T-helper 2 cell treated with Interferon-gamma antibody and Interleukin-4, amounts not matched to agents 100 ng/mL and 5 ng/mL, for 36 hours (primary cell): ENCODE measurements around the gene SPATA6. TPM values are rescaled to one million over a fixed set of nuclear protein-coding genes. Genes with fewer than 3 reads are reported as not detected.
"Not testable (repeated sequence)": the region's sequence is repeated elsewhere in the genome, so short reads cannot be mapped to it uniquely, and the experiment has no call there.

Experiments used
- intact Hi-C: fragments of 100-400 bp; cut with micrococcal nuclease; formaldehyde crosslinking; loops from one replicate; pipeline ENCODE4 v1.15.1; 2023
- total RNA-seq: library from RNA; stranded (reverse); gene quantifications from 2 replicates; pipeline ENCODE4 v1.2.3, GENCODE V29; 2022

Gene SPATA6
- total RNA-seq, 1 donor from 2014 or later: 0.27 TPM

GRCh38 chr1:48466594-48466993, 5.4 kb downstream of the SPATA6 start:
- intact Hi-C loops: no loop called here

GRCh38 chr1:48462716-48463302, 9.2 kb downstream of the SPATA6 start:
- intact Hi-C loops: no loop called here

- intact Hi-C loops: no loop called here
Measured at GRCh38 chr1:48450505-48450904, 21.5 kb downstream of the SPATA6 start.

DNA sequence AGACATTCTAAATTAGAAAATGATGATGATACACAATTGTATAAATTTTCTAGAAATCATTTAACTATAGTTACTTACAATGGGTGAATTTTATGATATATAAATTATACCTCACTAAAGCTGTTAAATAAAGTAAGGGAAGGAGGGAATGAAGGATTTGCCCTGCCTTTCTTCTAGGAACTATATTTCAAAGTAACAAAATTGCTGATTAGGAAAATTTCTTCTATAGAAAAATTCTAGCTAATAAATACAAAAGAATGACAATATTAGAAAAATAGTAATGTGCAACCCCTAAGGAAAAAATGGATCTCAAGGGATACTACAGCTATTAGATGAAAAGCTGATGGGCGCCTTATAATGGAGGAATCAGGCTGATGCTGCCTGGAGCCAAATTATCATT, 23.1 kb downstream of the SPATA6 start:
- intact Hi-C loops: no loop called here

DNA sequence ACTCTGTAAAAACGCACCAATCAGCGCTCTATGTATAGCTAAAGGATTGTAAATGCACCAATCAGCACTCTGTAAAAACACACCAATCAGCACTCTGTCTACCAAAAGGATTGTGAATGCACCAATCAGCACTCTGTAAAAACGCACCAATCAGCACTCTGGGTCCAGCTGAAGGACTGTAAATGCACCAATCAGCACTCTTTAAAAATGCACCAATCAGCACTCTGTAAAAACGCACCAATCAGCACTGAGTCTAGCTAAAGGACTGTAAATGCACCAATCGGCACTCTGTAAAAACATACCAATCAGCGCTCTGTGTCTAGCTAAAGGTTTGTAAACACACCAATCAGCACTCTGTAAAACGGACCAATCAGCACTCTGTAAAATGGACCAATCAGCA, 27.8 kb downstream of the SPATA6 start:
- intact Hi-C loops: not testable (repeated sequence)

- intact Hi-C loops: no loop called here
Measured at GRCh38 chr1:48442864-48443619, 29.0 kb downstream of the SPATA6 start.

GRCh38 chr1:48440786-48441185, 31.2 kb downstream of the SPATA6 start:
- intact Hi-C loops: not testable (repeated sequence)

GRCh38 chr1:48439380-48439779, 32.6 kb downstream of the SPATA6 start:
- intact Hi-C loops: no loop called here

- intact Hi-C loops: not testable (repeated sequence)
Measured at GRCh38 chr1:48437379-48437778, 34.6 kb downstream of the SPATA6 start.

GRCh38 chr1:48435312-48436002, 36.5 kb downstream of the SPATA6 start:
- intact Hi-C loops: not testable (repeated sequence)

DNA sequence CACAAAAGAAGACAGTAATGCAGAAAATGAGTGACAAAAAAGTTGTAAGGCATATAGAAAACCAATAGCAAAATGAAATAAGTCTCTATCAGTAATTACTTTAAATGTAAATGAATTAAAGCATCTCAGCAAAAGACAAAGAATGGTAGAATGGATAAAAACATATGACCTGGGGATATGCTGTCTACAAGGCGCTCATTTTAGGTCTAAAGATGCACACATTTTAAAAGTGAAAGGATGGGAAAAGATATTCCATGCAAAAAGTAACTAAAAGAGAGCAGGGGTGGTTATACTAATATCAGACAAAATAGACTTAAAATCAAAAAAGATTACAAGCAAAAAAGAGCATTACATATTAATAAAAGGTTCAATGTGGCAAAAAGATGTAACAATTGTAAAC, 41.2 kb downstream of the SPATA6 start:
- intact Hi-C loops: no loop called here

DNA sequence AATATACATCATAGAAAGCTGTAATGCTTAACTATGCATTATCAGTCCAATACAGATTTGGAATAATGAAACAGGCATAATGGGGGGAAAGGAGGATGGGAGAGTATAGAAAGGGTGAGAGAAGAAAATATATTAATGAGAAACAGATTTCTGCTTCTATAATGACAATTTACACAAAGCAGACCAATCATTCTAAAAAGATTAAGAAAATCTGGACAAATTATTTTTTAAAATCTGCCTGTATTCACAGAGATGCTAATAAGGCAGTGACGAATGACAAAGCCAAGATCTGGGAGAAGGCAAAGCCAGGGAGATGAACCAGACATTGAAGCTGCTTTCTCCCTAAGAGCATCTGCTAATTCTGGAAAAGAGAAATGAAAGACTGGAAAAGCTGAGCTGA, 50.0 kb downstream of the SPATA6 start:
- intact Hi-C loops: no loop called here

GRCh38 chr1:48418742-48419141, 53.3 kb downstream of the SPATA6 start:
- intact Hi-C loops: no loop called here

DNA sequence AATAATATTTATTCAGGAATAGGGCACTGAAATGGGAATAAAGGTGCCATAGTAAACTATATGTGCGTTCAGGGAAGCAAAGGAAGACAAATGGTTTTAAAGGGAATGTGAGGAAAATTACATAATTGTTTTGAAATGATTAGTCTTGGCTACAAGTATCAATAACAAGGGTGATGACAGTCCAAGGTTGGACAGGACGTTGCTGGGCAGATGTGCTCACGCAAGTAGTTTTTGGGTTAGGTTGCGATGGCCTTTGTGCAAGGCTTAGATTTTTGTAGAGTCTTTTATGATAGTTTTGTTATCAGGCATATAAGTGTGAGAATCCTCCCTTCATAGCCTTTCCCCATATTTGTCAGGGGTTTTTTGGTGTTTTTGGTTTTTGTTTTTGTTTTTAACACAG, 57.0 kb downstream of the SPATA6 start:
- intact Hi-C loops: no loop called here

DNA sequence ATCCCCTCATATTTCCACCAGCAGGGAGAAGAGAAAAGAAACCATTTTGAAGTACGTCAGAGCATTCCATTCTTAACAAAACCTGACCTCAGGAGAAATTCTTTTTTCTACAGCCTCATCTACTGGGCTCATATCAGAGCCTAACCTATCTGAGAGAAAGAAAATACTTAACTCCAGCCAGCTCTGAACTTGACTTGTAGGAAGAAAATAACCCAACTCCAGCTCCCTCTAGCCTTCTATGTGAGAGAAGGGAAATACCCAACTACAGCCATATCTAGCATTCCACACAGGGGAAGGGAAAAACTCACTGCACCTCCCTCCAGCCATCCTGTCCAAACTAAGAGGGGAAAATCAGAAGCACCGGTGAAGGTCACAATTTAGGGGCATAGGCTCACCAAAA, 57.7 kb downstream of the SPATA6 start:
- intact Hi-C loops: no loop called here

- intact Hi-C loops: no loop called here
Measured at GRCh38 chr1:48405940-48406339, 66.1 kb downstream of the SPATA6 start.

DNA sequence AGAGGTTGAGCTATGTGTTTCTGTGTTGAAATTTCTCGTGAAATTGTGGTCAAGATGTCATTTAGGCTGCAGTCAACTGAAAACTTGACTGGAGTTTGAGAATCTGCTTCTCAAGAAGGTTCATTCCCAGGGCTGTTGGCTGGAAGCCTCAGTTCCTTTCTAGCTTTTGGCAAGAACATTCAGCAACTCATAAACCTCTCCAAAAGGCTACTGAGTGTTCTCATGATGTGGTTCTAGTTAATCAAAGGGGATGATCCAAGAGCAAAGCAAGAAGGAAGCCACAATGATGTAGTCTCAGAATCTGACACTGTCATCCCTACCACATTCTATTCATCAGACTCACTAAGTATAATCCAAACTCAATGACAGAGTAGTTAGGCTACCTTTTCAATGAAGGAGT, 66.6 kb downstream of the SPATA6 start:
- intact Hi-C loops: no loop called here

DNA sequence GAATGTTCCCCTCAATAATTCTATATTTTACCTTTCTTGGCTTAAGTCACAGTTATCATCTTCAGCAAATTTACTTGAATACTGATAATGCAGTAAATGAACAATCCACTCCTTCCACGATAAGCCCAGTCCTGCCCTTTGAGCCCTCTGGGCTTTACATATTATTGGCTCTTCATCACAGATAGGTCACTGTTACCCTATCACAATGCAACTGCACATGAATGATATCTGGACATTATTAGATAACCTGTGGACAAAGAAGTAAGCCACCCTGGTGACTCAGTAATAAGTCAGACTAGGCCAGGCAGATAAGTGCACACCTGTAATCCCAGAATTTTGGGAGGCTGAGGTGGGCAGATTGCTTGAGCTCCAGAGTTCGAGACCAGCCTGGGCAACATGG, 69.4 kb downstream of the SPATA6 start:
- intact Hi-C loops: no loop called here

DNA sequence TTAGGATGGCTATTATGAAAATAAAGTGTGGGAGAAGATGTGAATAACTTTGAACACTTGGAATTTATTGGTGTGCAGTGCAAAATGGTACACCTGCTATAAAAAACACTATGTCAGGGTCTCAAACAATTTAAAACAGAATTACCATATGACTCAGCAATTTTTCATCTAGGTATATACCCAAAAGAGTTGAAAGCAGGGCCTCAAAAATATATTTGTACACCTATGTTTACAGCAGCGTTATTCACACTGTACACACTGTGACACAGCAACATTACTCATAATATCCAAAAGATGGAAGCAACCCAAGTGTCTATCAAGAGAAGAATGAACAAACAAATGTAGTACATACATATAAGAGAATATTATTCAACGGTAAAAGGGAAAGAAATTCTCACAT, 75.8 kb downstream of the SPATA6 start:
- intact Hi-C loops: no loop called here

DNA sequence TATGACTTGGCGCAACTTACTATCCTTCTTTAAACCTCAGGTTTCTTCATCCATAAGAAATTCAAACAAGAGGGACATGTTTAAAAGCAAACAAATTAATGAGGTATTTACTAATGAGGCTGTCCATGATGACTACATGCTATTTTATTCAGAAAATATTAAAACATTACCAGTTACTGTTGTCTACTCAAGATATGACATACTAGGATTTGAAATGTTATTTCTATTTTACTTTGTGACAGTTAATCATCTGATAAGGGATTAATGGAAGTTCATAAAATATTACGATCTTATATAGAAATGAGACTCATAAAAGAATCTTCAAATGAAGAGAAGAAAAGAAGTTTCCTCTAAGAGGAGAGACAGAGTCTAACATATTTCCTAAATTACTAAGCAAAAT, 80.1 kb downstream of the SPATA6 start:
- intact Hi-C loops: no loop called here

DNA sequence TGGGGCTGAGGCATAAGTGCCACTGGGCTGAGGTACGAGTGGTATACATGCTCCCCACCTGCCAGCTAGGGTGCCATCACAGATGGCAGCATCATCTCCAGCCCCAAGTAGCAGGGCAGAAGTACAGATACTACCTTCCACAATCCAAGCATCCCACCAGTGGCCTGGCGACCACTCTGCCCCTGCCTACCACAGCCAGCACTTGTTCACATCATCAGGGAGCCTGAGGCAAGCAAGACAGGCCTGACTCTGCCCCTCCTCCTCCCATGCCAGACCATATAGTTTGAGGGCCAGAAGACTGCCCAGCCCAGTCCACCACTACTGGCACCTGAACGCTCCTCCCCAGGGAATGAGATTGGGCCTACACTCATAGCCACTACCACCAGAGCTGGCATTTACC, 84.6 kb downstream of the SPATA6 start:
- intact Hi-C loops: no loop called here

GRCh38 chr1:48374785-48375184, 97.2 kb downstream of the SPATA6 start:
- intact Hi-C loops: no loop called here

DNA sequence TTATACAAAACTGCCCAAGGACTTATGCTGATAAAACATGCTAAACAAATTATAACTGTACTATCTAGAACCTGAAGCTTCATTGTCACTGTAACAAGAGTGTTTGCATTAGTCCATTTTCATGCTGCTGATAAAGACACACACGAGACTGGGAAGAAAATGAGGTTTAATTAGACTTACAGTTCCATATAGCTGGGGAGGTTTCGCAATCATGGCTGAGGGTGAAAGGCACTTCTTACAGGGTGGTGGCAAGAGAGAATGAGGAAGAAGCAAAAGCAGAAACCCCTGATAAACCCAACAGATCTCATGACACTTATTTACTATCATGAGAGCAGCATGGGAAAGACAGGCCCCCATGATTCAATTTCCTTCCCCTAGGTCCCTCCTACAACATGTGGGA, 100.4 kb downstream of the SPATA6 start:
- intact Hi-C loops: no loop called here
